CD4-positive, alpha-beta T cell (primary cell): ENCODE results near the gene TES. TPM values are rescaled to one million over a fixed set of nuclear protein-coding genes. Genes with fewer than 3 reads are reported as not detected.
"Not testable (repeated sequence)": the region's sequence is repeated elsewhere in the genome, so short reads cannot be mapped to it uniquely, and the experiment has no call there.

Source experiments
- ATAC-seq: fragments of 200-7000 bp; cut with Tn5 transposase; one replicate; pipeline ENCODE4 v1.10.0; 2022; ENCODE audit warnings: mild to moderate bottlenecking; ENCODE audit not compliant: poor library complexity
- CTCF ChIA-PET: fragments of 350-600 bp; sonication (Branson Sonifier 250); formaldehyde crosslinking; loops from one replicate; lab custom pipeline; 2021; ENCODE audit warnings: antibody characterized with exemption, inconsistent platforms; lab: Charles Lee
- POLR2A ChIA-PET: fragments of 350-600 bp; sonication (Branson Sonifier 250); formaldehyde crosslinking; loops from one replicate; lab custom pipeline; 2021; ENCODE audit warnings: antibody characterized with exemption, inconsistent platforms; lab: Charles Lee
- DNase-seq, 14 experiments: peaks; one replicate each; pipeline ENCODE4 v3.0.0-alpha.2; 2013 to 2020; ENCODE audit warnings: mixed read lengths in 2 of 14
- H3K27ac ChIP-seq, 2 donors: one replicate each; pipeline versions ENCODE4 v1.5.1 to v1.7.0; 2013; ENCODE audit warnings: low read length in 2 of 2, low read depth in 1 of 2, mild to moderate bottlenecking in 1 of 2
- H3K27me3 ChIP-seq, 2 experiments: 1 replicate in 1 of 2; 2 replicates in 1 of 2; pipeline versions ENCODE4 v1.6.1 to v1.7.0; 2013; ENCODE audit warnings: low read length in 2 of 2, control low read depth in 1 of 2, mild to moderate bottlenecking in 1 of 2, moderate library complexity in 1 of 2; ENCODE audit not compliant: insufficient read depth in 2 of 2, control insufficient read depth in 1 of 2
- H3K36me3 ChIP-seq: one replicate; pipeline ENCODE4 v1.6.1; 2013; ENCODE audit warnings: low read length, control low read depth; ENCODE audit not compliant: insufficient read depth
- H3K4me1 ChIP-seq: one replicate; pipeline ENCODE4 v1.6.1; 2013; ENCODE audit warnings: low read length, control low read depth; ENCODE audit not compliant: insufficient read depth
- H3K4me3 ChIP-seq: one replicate; pipeline ENCODE4 v1.5.1; 2013; ENCODE audit warnings: mild to moderate bottlenecking, low read length, moderate library complexity
- H3K9me3 ChIP-seq, 2 experiments: 1 replicate in 1 of 2; 2 replicates in 1 of 2; pipeline versions ENCODE4 v1.6.1 to v1.7.0; 2013; ENCODE audit warnings: low read length in 2 of 2, mild to moderate bottlenecking in 2 of 2, control low read depth in 1 of 2, moderate library complexity in 1 of 2; ENCODE audit not compliant: control insufficient read depth in 1 of 2, insufficient read depth in 1 of 2
- H3K27ac Mint-ChIP-seq: one replicate; pipeline ENCODE4 v1.8.0; 2020; ENCODE audit warnings: mixed read lengths
- H3K27me3 Mint-ChIP-seq: one replicate; pipeline ENCODE4 v1.8.0; 2021; ENCODE audit warnings: mixed read lengths
- H3K36me3 Mint-ChIP-seq: one replicate; pipeline ENCODE4 v1.8.0; 2021; ENCODE audit warnings: low read depth, mixed read lengths
- H3K4me1 Mint-ChIP-seq: one replicate; pipeline ENCODE4 v1.8.0; 2021; ENCODE audit warnings: low read depth, mixed read lengths
- H3K4me3 Mint-ChIP-seq: one replicate; pipeline ENCODE4 v1.8.0; 2020; ENCODE audit warnings: mild to moderate bottlenecking, mixed read lengths
- H3K9me3 Mint-ChIP-seq: one replicate; pipeline ENCODE4 v1.8.0; 2020; ENCODE audit warnings: mixed read lengths
- intact Hi-C, 2 experiments: fragments of 100-400 bp; cut with DNase I in 1 of 2; cut with micrococcal nuclease in 1 of 2; formaldehyde crosslinking; loops; one replicate each; pipeline versions ENCODE4 v1.15.1 to v1.9.0; 2023 to 2025; cut with DNase I, micrococcal nuclease
- total RNA-seq, 174 experiments: library from RNA in 2 of 174; stranded (reverse) in 2 of 174; gene quantifications; one replicate each; pipeline ENCODE4 v1.2.3 and lab custom pipeline; 2021 to 2026
- TF ChIP-seq, protein P1 (sequence below): fragments of 200-600 bp; IDR thresholded peaks from one replicate; pipeline ENCODE4 v1.8.0; 2022; ENCODE audit warnings: antibody characterized with exemption, mild to moderate bottlenecking

The TES gene
- total RNA-seq, 2 experiments from 2014 or later = 114 to 120 TPM

GRCh38 chr7:116173051-116174028, 37.0 kb upstream of the TES start:
- no peaks in the 10 kb centered on the region for H3K36me3 Mint-ChIP-seq
- H3K36me3 ChIP-seq = no peaks in the 10 kb centered on the region
- H3K9me3 Mint-ChIP-seq = no peaks in the 10 kb centered on the region
- no peaks in the 10 kb centered on the region for H3K9me3 ChIP-seq
- peaks cover 0 to 3% of the 10 kb centered on the region in 2 experiments for H3K27me3 ChIP-seq
- ATAC-seq = peak; percentile 54
- no peak overlapping the region for H3K4me3 Mint-ChIP-seq
- POLR2A ChIA-PET = interaction anchor here (1.2 kb wide), 1 partner anchor 37 kb away, joined by 3 read pairs; the partner anchor contains the start of gene TES
- DNase-seq = peak in 5 of 14 experiments; percentile 10 to 77 (median 72)
- no peak overlapping the region for H3K27ac ChIP-seq
- CTCF ChIA-PET = interaction anchor here (0.7 to 1.2 kb wide), 3 partner anchors 62 to 419 kb away, joined by 3 to 5 read pairs (median 3); no protein-coding TSS in a partner anchor
- H3K4me3 ChIP-seq = no peak overlapping the region
- intact Hi-C loops = loop anchor here (1.0 to 5.0 kb wide), 5 partner anchors 354 to 954 kb away; partner anchors contain the start of gene CAV1 (in 1 of the 2)
- H3K4me1 ChIP-seq = no peaks in the 10 kb centered on the region
- peaks cover 13% of the 10 kb centered on the region for H3K27me3 Mint-ChIP-seq
- H3K4me1 Mint-ChIP-seq = no peaks in the 10 kb centered on the region
- TF ChIP-seq, protein P1, sequence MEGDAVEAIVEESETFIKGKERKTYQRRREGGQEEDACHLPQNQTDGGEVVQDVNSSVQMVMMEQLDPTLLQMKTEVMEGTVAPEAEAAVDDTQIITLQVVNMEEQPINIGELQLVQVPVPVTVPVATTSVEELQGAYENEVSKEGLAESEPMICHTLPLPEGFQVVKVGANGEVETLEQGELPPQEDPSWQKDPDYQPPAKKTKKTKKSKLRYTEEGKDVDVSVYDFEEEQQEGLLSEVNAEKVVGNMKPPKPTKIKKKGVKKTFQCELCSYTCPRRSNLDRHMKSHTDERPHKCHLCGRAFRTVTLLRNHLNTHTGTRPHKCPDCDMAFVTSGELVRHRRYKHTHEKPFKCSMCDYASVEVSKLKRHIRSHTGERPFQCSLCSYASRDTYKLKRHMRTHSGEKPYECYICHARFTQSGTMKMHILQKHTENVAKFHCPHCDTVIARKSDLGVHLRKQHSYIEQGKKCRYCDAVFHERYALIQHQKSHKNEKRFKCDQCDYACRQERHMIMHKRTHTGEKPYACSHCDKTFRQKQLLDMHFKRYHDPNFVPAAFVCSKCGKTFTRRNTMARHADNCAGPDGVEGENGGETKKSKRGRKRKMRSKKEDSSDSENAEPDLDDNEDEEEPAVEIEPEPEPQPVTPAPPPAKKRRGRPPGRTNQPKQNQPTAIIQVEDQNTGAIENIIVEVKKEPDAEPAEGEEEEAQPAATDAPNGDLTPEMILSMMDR = peak; percentile 85
- H3K27ac Mint-ChIP-seq = no peak overlapping the region

- H3K4me1 ChIP-seq, H3K27ac Mint-ChIP-seq, H3K27ac ChIP-seq, H3K27me3 ChIP-seq, POLR2A ChIA-PET, H3K9me3 ChIP-seq, H3K4me3 ChIP-seq, DNase-seq, H3K36me3 ChIP-seq, H3K4me3 Mint-ChIP-seq, ATAC-seq, H3K36me3 Mint-ChIP-seq, H3K4me1 Mint-ChIP-seq, H3K9me3 Mint-ChIP-seq: not testable (repeated sequence)
- peaks cover 13% of the 10 kb centered on the region for H3K27me3 Mint-ChIP-seq
- CTCF ChIA-PET = interaction anchor here (2.0 kb wide), 1 partner anchor 61 kb away, joined by 15 read pairs; no protein-coding TSS in a partner anchor
- intact Hi-C loops = loop anchor here in 1 of 2 experiments (1.0 kb wide), 2 partner anchors 413 to 633 kb away; no protein-coding TSS in a partner anchor
Measured at GRCh38 chr7:116175095-116175494, 35.2 kb upstream of the TES start.

GRCh38 chr7:116176226-116176625, 34.1 kb upstream of the TES start:
- intact Hi-C loops = loop anchor here in 1 of 2 experiments (2.0 kb wide), 1 partner anchor 349 kb away; the partner anchor contains the start of gene CAV1
- no peak overlapping the region for H3K4me3 Mint-ChIP-seq
- H3K4me3 ChIP-seq = no peak overlapping the region
- CTCF ChIA-PET = interaction anchor here (1.1 to 2.0 kb wide), 2 partner anchors 60 to 413 kb away, joined by 4 to 15 read pairs; no protein-coding TSS in a partner anchor
- no peaks in the 10 kb centered on the region for H3K36me3 ChIP-seq
- H3K27ac Mint-ChIP-seq = no peak overlapping the region
- peaks cover 8% of the 10 kb centered on the region for H3K27me3 Mint-ChIP-seq
- DNase-seq (no peak), ATAC-seq (no peak)
- no peaks in the 10 kb centered on the region for H3K27me3 ChIP-seq
- POLR2A ChIA-PET = no interaction called here
- H3K36me3 Mint-ChIP-seq = no peaks in the 10 kb centered on the region
- no peaks in the 10 kb centered on the region for H3K9me3 ChIP-seq
- peaks cover 2% of the 10 kb centered on the region for H3K4me1 ChIP-seq
- no peaks in the 10 kb centered on the region for H3K9me3 Mint-ChIP-seq
- H3K4me1 Mint-ChIP-seq = peaks cover 9% of the 10 kb centered on the region
- TF ChIP-seq, protein P1 = no peak
- no peak overlapping the region for H3K27ac ChIP-seq
